ENCODE data around the gene SDK1.

DNA sequence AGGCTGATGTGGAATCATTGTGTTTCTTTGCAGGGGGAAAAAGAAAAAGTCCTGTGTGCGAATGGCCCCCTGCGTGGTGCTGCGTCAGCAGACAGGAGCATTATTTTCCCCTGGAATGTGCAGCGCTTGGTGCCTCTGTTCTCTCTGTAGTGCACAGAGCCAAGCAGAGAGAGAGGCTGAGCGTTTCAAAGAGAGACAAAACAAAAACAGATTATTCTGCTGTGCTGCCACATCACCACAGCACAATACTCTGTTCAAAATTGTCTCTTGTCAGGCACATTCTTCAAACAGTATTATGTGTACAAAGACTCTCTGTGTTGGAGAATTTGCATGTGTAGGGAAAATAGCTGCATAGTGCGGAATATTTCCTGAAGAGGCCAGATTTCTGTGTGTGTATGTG is 609.0 kb downstream of the SDK1 start:
- TF ChIP-seq, protein P1, sequence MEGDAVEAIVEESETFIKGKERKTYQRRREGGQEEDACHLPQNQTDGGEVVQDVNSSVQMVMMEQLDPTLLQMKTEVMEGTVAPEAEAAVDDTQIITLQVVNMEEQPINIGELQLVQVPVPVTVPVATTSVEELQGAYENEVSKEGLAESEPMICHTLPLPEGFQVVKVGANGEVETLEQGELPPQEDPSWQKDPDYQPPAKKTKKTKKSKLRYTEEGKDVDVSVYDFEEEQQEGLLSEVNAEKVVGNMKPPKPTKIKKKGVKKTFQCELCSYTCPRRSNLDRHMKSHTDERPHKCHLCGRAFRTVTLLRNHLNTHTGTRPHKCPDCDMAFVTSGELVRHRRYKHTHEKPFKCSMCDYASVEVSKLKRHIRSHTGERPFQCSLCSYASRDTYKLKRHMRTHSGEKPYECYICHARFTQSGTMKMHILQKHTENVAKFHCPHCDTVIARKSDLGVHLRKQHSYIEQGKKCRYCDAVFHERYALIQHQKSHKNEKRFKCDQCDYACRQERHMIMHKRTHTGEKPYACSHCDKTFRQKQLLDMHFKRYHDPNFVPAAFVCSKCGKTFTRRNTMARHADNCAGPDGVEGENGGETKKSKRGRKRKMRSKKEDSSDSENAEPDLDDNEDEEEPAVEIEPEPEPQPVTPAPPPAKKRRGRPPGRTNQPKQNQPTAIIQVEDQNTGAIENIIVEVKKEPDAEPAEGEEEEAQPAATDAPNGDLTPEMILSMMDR (IDR thresholded peaks at IDR 0.05): no peak
- no peak for TF ChIP-seq POLR2A (IDR thresholded peaks at IDR 0.05)
